ENCODE results near the gene GRID2IP.
"Not testable (repeated sequence)": the region's sequence is repeated elsewhere in the genome, so short reads cannot be mapped to it uniquely, and the experiment has no call there.

GRID2IP gene

DNA sequence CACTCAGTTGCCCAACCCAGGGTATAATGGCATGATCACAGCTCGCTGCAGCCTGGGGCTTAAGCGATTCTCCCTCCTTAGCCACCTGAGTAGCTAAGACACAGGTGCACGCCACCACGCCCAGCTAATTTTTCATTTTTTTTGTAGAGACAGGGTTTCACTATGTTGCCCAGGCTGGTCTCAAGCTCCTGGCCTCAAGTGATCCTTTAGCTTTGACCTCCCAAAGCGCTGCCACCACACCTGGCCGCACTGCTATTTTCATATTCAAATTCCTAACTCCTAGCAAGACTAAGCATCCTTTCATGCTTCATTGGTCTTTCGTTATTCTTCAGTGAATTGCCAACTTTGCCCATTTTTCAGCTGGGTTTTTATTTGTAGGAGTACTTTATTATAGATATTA, 73.1 kb downstream of the GRID2IP start:
- DNase-seq (ENCODE audit: low read depth in 2 of 2) = no peak
- TF ChIP-seq, protein P1, sequence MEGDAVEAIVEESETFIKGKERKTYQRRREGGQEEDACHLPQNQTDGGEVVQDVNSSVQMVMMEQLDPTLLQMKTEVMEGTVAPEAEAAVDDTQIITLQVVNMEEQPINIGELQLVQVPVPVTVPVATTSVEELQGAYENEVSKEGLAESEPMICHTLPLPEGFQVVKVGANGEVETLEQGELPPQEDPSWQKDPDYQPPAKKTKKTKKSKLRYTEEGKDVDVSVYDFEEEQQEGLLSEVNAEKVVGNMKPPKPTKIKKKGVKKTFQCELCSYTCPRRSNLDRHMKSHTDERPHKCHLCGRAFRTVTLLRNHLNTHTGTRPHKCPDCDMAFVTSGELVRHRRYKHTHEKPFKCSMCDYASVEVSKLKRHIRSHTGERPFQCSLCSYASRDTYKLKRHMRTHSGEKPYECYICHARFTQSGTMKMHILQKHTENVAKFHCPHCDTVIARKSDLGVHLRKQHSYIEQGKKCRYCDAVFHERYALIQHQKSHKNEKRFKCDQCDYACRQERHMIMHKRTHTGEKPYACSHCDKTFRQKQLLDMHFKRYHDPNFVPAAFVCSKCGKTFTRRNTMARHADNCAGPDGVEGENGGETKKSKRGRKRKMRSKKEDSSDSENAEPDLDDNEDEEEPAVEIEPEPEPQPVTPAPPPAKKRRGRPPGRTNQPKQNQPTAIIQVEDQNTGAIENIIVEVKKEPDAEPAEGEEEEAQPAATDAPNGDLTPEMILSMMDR (IDR thresholded peaks at IDR 0.05; ENCODE audit: low read depth, low read length) = no peak
- H3K4me3 ChIP-seq (replicated peaks in 1 of 2; ENCODE audit: low read depth in 2 of 2, low read length in 2 of 2) = no peak overlapping the region

DNA sequence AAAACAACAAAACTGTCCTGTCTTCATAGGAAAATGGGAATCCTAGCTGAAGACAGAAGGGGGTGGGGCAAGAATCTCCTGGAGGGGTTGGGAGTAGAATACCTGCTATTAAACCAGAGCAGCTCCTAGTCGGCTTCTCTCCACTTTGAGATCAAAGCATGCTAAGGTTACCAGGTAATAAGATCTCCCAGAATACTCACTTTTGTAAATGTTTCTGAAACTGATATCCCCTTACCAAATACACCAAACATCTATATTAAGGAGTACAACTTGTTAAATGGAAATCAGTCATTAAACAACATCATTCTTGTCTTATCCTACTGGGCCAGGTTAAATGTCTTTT, 74.0 kb downstream of the GRID2IP start:
- TF ChIP-seq, protein P1 (IDR thresholded peaks at IDR 0.05; ENCODE audit: low read depth, low read length) = no peak
- H3K4me3 ChIP-seq (replicated peaks in 1 of 2; ENCODE audit: low read depth in 2 of 2, low read length in 2 of 2) = no peak overlapping the region

DNA sequence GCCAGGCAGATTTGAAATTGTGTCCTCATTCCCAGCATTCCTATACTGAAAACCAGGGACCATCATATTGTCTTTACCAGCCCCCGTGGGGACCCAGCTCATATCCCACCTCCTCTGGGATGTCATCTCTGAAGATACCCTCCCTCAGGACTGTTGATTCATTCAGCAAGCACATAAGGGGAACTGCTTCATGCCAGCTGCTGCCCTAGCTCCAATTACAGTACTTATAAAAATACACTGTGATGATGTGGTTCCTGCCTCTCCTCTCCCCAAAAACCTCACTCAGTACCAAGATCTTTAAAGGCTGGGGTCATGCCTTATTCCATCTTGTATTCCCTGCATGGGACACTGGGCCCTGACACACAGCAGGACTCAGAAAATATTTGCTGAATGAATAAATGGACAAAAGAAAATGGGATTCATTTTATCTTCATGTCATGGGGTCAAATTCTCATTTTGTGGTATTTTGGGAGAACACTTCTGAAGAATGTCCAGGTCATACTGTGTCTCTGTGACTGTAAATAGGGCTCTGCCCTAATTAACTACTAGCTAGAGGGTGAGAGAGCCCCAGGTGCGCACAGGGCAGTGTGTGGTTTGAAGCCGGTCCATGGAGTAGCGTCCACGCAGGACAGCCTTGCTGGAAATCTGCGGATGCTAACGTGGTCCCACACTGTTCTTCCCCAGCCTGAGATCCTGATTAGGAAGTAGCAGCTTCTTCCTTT, 74.5 kb downstream of the GRID2IP start:
- TF ChIP-seq, protein P1 (IDR thresholded peaks at IDR 0.05; ENCODE audit: low read depth, low read length) = no peak
- no peak overlapping the region for H3K4me3 ChIP-seq (replicated peaks in 1 of 2; ENCODE audit: low read depth in 2 of 2, low read length in 2 of 2)
- peak in 1 of 2 donors; percentile 28 for DNase-seq (ENCODE audit: low read depth in 2 of 2)

More for the DNA sequence above, 74.0 kb downstream of the GRID2IP start:
- DNase-seq (ENCODE audit: low read depth in 2 of 2) = no peak

DNA sequence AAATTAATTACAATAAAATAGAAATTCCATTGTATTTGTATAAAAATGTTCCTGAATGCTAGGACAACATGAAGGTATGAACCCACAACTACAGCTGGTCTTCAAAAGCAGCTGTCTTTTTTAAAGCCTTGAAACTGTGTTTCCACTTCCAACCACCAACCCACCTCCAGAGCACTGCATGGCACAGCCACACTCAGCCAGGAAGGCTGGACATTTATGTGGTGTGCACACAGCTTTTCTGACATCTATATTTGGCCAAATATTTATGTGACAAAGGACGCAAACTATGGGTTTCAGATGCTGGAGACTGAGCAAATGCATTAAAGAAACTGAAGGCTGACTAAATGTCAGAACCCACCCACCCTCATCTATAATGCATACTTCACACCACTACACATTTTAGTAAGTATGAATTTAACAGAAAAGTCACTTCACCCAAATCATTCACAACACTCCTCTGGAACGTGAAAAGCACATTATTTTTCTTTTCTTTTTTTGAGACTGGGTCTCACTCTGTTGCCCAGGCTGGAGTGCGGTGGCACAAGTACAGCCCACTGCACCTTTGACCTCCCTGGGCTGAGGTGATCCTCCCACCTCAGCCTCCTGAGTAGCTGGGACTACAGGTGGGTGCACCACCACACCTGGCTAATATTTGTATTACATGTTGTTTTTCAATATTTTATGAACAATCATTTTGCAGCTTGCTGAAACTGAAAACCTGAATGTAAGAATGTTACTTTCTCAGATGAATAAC, 75.7 kb downstream of the GRID2IP start:
- TF ChIP-seq, protein P1 (IDR thresholded peaks at IDR 0.05; ENCODE audit: low read depth, low read length) = no peak
- DNase-seq (ENCODE audit: low read depth in 2 of 2) = no peak
- H3K4me3 ChIP-seq (replicated peaks in 1 of 2; ENCODE audit: low read depth in 2 of 2, low read length in 2 of 2) = no peak overlapping the region

DNA sequence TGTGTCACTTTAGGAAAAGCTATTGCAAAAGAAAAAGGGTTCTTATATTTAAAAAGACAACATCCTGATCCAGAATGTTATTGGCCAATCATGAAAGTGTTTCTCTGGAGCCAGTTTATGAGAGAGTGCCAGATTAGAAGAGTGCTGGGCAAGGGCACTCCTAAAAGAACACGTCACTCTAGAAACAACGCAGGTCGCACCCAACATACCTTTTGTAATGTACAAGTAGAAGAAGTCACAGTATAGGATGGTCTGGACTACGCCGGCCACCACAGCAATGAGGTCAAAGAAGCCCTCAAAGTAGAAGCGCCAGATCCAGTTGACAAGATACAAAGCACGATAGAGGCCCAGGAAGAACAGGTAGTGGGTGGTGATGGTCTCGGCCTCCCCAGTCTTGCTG, 85.4 kb downstream of the GRID2IP start:
- DNase-seq (ENCODE audit: low read depth in 2 of 2) = no peak
- H3K4me3 ChIP-seq (replicated peaks in 1 of 2; ENCODE audit: low read depth in 2 of 2, low read length in 2 of 2) = no peak overlapping the region
- TF ChIP-seq, protein P1 (IDR thresholded peaks at IDR 0.05; ENCODE audit: low read depth, low read length) = no peak

DNA sequence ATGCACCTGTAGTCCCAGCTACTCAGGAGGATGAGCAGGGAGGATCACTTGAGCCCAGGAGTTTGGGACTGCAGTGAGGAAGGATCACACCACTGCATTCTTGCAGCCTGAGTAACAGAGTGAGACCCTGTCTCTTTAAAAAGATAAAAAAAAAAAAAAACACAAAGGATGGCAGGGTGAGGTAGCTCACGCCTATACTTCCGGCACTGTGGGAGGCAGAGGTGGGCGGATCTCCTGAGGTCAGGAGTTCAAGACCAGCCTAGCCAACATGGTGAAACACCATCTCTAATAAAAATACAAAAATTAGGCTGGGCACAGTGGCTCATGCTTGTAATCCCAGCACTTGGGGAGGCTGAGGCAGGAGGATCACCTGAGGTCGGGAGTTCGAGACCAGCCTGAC, 87.7 kb downstream of the GRID2IP start:
- H3K4me3 ChIP-seq (replicated peaks in 1 of 2; ENCODE audit: low read depth in 2 of 2, low read length in 2 of 2); DNase-seq (ENCODE audit: low read depth in 2 of 2): not testable (repeated sequence)

DNA sequence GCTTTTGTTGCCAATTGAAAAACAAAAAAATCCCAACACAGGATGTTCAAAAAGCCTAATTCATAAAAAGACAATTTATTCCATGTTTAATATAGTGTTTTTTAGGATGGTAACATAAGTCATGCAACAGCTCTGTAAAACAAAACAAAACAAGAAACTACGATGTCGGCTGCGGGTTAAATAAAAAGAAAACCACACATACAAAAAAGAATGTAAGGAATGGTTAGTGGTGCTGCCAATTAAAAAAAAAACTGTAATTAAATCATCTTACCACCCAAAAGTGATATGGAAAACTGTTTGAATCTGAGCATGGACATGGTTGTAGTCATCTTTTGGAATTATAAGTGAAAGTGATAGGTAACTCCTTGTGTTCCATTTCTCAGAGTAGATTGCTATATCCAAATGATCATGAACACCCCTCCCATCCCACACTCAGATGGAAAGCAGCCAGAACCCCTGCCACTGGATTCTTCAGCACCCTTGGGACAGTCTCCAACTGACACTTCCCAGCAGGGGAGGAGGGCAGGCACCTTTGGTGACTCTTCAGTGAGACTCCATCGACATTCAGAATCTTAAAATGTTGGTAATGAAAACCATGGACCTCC, 89.2 kb downstream of the GRID2IP start:
- TF ChIP-seq, protein P1 (IDR thresholded peaks at IDR 0.05; ENCODE audit: low read depth, low read length) = no peak
- DNase-seq (ENCODE audit: low read depth in 2 of 2) = no peak
- no peak overlapping the region for H3K4me3 ChIP-seq (replicated peaks in 1 of 2; ENCODE audit: low read depth in 2 of 2, low read length in 2 of 2)

Data from cardiac fibroblast (primary cell).